CD14-positive monocyte (primary cell): ENCODE data around the gene GPN1. TPM values are rescaled to one million over a fixed set of nuclear protein-coding genes. Genes with fewer than 3 reads are reported as not detected.

Source experiments
- DNase-seq, 3 donors: peaks; one replicate each; pipeline ENCODE4 v3.0.0-alpha.2; 2011 to 2022
- H2AFZ ChIP-seq: 2 replicates; pipeline ENCODE4 v1.6.0; 2012; ENCODE audit warnings: mild to moderate bottlenecking, low read depth, low read length, inconsistent platforms; ENCODE audit not compliant: insufficient read depth, poor library complexity, severe bottlenecking
- H3K27ac ChIP-seq, 2 donors: 1 replicate in 1 of 2; 2 replicates in 1 of 2; pipeline ENCODE4 v1.5.1; 2012 to 2013; ENCODE audit warnings: low read length in 2 of 2, control low read depth in 1 of 2, inconsistent platforms in 1 of 2, low read depth in 1 of 2, mild to moderate bottlenecking in 1 of 2
- H3K27me3 ChIP-seq, 2 donors: one replicate each; pipeline versions ENCODE4 v1.6.0 to v1.6.1; 2011 to 2013; ENCODE audit warnings: low read length in 2 of 2; ENCODE audit not compliant: control insufficient read depth in 2 of 2, insufficient read depth in 2 of 2
- H3K36me3 ChIP-seq, 2 donors: replicated peaks in 1 of 2; 1 replicate in 1 of 2; 2 replicates in 1 of 2; pipeline versions ENCODE4 v1.5.1 to v1.6.1; 2012 to 2013; ENCODE audit warnings: low read length in 2 of 2, control low read depth in 1 of 2, inconsistent platforms in 1 of 2, mild to moderate bottlenecking in 1 of 2; ENCODE audit not compliant: insufficient read depth in 2 of 2, control insufficient read depth in 1 of 2
- H3K4me1 ChIP-seq, 2 donors: 1 replicate in 1 of 2; 2 replicates in 1 of 2; pipeline versions ENCODE4 v1.5.1 to v1.6.1; 2012 to 2013; ENCODE audit warnings: low read length in 2 of 2, control low read depth in 1 of 2, inconsistent platforms in 1 of 2, mild to moderate bottlenecking in 1 of 2, moderate library complexity in 1 of 2; ENCODE audit not compliant: insufficient read depth in 2 of 2, control insufficient read depth in 1 of 2
- H3K4me2 ChIP-seq: replicated peaks from 2 replicates; pipeline ENCODE3; 2012; ENCODE audit warnings: low read length, moderate library complexity, mild to moderate bottlenecking; ENCODE audit not compliant: poor library complexity, severe bottlenecking; ENCODE audit errors: extremely low read depth
- H3K4me3 ChIP-seq, 3 experiments: fragments of 200-600 bp in 1 of 3; sonication (generic) in 1 of 3; replicated peaks in 1 of 3; 1 replicate in 2 of 3; 2 replicates in 1 of 3; pipeline ENCODE4 v1.5.1; 2011 to 2013; ENCODE audit warnings: low read length in 3 of 3, mild to moderate bottlenecking in 3 of 3, control low read depth in 2 of 3, low read depth in 2 of 3, inconsistent platforms in 1 of 3, moderate library complexity in 1 of 3
- H3K79me2 ChIP-seq: 2 replicates; pipeline ENCODE4 v1.6.0; 2012; ENCODE audit warnings: mild to moderate bottlenecking, control low read depth, inconsistent platforms, low read length, moderate library complexity; ENCODE audit not compliant: insufficient read depth
- H3K9ac ChIP-seq: 2 replicates; pipeline ENCODE4 v1.6.0; 2017; ENCODE audit warnings: low read length, mild to moderate bottlenecking; ENCODE audit not compliant: insufficient read depth, poor library complexity, severe bottlenecking
- H3K9me3 ChIP-seq, 2 donors: replicated peaks in 1 of 2; 1 replicate in 1 of 2; 2 replicates in 1 of 2; pipeline versions ENCODE4 v1.5.1 to v1.6.1; 2012 to 2013; ENCODE audit warnings: low read length in 2 of 2, control low read depth in 1 of 2; ENCODE audit not compliant: control insufficient read depth in 1 of 2, insufficient read depth in 1 of 2
- H4K20me1 ChIP-seq: 2 replicates; pipeline ENCODE4 v1.6.0; 2012; ENCODE audit warnings: mild to moderate bottlenecking, low read length, control low read depth, moderate library complexity; ENCODE audit not compliant: insufficient read depth
- H3K27ac Mint-ChIP-seq, 7 donors: one replicate each; pipeline ENCODE4 v1.8.0; 2020; ENCODE audit warnings: mild to moderate bottlenecking in 7 of 7, mixed read lengths in 7 of 7, moderate library complexity in 6 of 7, inconsistent platforms in 2 of 7
- H3K27me3 Mint-ChIP-seq, 3 donors: one replicate each; pipeline ENCODE4 v1.8.0; 2021 to 2022; ENCODE audit warnings: low read depth in 3 of 3, mild to moderate bottlenecking in 3 of 3, mixed read lengths in 3 of 3, moderate library complexity in 3 of 3, inconsistent platforms in 1 of 3
- H3K36me3 Mint-ChIP-seq, 2 donors: one replicate each; pipeline ENCODE4 v1.8.0; 2020; ENCODE audit warnings: mixed read lengths in 2 of 2, inconsistent platforms in 1 of 2, mild to moderate bottlenecking in 1 of 2
- H3K4me1 Mint-ChIP-seq: one replicate; pipeline ENCODE4 v1.8.0; 2020; ENCODE audit warnings: mild to moderate bottlenecking, mixed read lengths
- H3K4me3 Mint-ChIP-seq, 2 donors: one replicate each; pipeline ENCODE4 v1.8.0; 2020; ENCODE audit warnings: mild to moderate bottlenecking in 2 of 2, mixed read lengths in 2 of 2, moderate library complexity in 1 of 2
- H3K9me3 Mint-ChIP-seq, 7 donors: one replicate each; pipeline ENCODE4 v1.8.0; 2020 to 2022; ENCODE audit warnings: mixed read lengths in 7 of 7, mild to moderate bottlenecking in 6 of 7, moderate library complexity in 6 of 7, inconsistent platforms in 2 of 7
- WGBS: methylation state at CpG from one replicate; pipeline ENCODE4 v1.1.5; 2013; ENCODE audit warnings: missing lambda C conversion rate; ENCODE audit not compliant: insufficient coverage; 5-methylcytosine and 5-hydroxymethylcytosine counted together
- intact Hi-C, 2 donors: fragments of 100-400 bp; cut with micrococcal nuclease; formaldehyde crosslinking; loops; one replicate each; pipeline versions ENCODE4 v1.15.0 to v1.15.1; 2023
- polyA plus RNA-seq, 3 donors: library from polyadenylated mRNA; depleted of rRNA in 1 of 3; unstranded in 2 of 3; stranded (reverse) in 1 of 3; fragments of 300-500 nt in 2 of 3; fragments of >200 nt in 1 of 3; fragmentation: Illumina TruSeq in 2 of 3; gene quantifications; 1 replicate in 2 of 3; 2 replicates in 1 of 3; pipeline ENCODE4 v1.2.3, GENCODE V29; 2012 to 2021
- TF ChIP-seq, protein P1 (sequence below): fragments of 200-600 bp; IDR thresholded peaks from one replicate; pipeline ENCODE4 v1.8.0; 2022; ENCODE audit warnings: antibody characterized with exemption, mild to moderate bottlenecking

Gene GPN1
- polyA plus RNA-seq, 3 donors: 16.1 to 49.8 (median 46.8) TPM

DNA sequence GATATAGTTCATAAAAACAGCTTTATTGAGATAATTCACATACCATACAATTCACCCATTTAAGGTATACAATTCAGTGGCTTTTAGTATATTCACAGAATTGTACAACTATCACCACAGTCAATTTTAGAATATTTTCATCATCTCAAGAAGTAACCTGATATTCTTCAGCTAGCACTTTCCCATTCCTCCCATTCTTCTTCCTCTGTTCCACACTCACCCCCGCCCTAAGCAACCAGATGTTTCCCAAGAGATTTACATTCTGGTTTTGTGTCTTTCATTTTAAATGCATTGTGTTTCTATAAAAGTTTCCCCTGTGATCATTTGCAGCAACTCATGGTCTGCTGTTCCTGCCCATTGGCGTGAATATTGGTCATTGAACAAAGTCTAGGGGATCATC, 5.4 kb downstream of the GPN1 start:
- peaks cover 81 to 87% of the 10 kb centered on the region in 2 donors for H3K36me3 ChIP-seq
- peaks cover 6 to 8% of the 10 kb centered on the region in 2 donors for H3K4me1 ChIP-seq
- peaks cover 25% of the 10 kb centered on the region for H3K79me2 ChIP-seq
- H3K4me1 Mint-ChIP-seq: no peaks in the 10 kb centered on the region
- no peak overlapping the region for H3K27ac ChIP-seq
- H4K20me1 ChIP-seq: no peaks in the 10 kb centered on the region
- no peak overlapping the region for H2AFZ ChIP-seq
- no peak overlapping the region for H3K4me3 ChIP-seq
- H3K9me3 Mint-ChIP-seq: no peaks in the 10 kb centered on the region
- DNase-seq: no peak
- no peaks in the 10 kb centered on the region for H3K27me3 Mint-ChIP-seq
- no peaks in the 10 kb centered on the region for H3K27me3 ChIP-seq
- H3K4me3 Mint-ChIP-seq: no peak overlapping the region
- H3K4me2 ChIP-seq: no peak overlapping the region
- 100% methylated on average over 1 of the region's 2 CpGs for WGBS
- no peak overlapping the region for H3K27ac Mint-ChIP-seq
- intact Hi-C loops: no loop called here
- peaks cover 65 to 77% of the 10 kb centered on the region in 2 donors for H3K36me3 Mint-ChIP-seq
- TF ChIP-seq, protein P1, sequence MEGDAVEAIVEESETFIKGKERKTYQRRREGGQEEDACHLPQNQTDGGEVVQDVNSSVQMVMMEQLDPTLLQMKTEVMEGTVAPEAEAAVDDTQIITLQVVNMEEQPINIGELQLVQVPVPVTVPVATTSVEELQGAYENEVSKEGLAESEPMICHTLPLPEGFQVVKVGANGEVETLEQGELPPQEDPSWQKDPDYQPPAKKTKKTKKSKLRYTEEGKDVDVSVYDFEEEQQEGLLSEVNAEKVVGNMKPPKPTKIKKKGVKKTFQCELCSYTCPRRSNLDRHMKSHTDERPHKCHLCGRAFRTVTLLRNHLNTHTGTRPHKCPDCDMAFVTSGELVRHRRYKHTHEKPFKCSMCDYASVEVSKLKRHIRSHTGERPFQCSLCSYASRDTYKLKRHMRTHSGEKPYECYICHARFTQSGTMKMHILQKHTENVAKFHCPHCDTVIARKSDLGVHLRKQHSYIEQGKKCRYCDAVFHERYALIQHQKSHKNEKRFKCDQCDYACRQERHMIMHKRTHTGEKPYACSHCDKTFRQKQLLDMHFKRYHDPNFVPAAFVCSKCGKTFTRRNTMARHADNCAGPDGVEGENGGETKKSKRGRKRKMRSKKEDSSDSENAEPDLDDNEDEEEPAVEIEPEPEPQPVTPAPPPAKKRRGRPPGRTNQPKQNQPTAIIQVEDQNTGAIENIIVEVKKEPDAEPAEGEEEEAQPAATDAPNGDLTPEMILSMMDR: no peak
- no peaks in the 10 kb centered on the region for H3K9me3 ChIP-seq
- H3K9ac ChIP-seq: no peak overlapping the region

DNA sequence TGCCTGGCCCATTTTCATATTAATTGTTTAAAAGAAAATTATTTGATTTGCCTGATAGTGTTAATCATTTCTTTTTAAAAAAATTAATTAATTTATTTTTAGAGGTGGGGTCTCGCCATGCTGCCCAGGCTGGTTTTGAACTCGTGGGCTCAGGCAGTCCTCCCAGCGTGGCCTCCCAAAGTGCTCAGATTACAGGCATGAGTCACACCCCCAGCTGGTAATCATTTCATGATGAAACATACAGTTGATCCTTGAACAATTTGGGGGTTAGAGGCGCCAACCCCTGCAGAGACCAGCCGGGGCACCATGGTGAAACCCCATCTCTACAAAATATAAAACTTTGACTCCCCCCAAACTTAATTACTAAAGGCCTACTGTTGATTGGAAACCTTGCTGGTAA, 7.9 kb downstream of the GPN1 start:
- Mint-ChIP-seq H3K36me3 (peaks cover 75 to 87% of the 10 kb centered on the region in 2 donors), H3K9me3 (no peaks in the 10 kb centered on the region), H3K27ac (peak overlapping the region in 1 of 7 donors; percentile 31), H3K27me3 (no peaks in the 10 kb centered on the region), H3K4me3 (no peak overlapping the region), H3K4me1 (no peaks in the 10 kb centered on the region)
- Histone ChIP-seq H3K4me3 (no peak overlapping the region), H2AFZ (no peak overlapping the region), H3K36me3 (peaks cover 95 to 98% of the 10 kb centered on the region in 2 donors), H3K79me2 (peaks cover 3% of the 10 kb centered on the region), H3K9ac (no peak overlapping the region), H3K9me3 (no peaks in the 10 kb centered on the region), H3K4me1 (no peaks in the 10 kb centered on the region), H3K27me3 (no peaks in the 10 kb centered on the region), H4K20me1 (no peaks in the 10 kb centered on the region), H3K4me2 (no peak overlapping the region), H3K27ac (no peak overlapping the region)
- 83% methylated on average over 1 of the region's 5 CpGs for WGBS
- TF ChIP-seq, protein P1: no peak
- intact Hi-C loops: no loop called here
- DNase-seq: no peak
